ENCODE measurements around the gene FKRP.
A peak's percentile ranks its signal among the peaks of the same experiment; 100 is the strongest.

The FKRP gene

GRCh38 chr19:46717034-46717715 is 28.7 kb upstream of the FKRP start, which contains the start of gene PRKD2:
Gene PRKD2, minus strand, starts transcription at chr19:46717114. Its CDS starts 744 bp downstream, at chr19:46716370.
- peaks cover 2% of the 10 kb centered on the region for H3K79me2 ChIP-seq
- no peak for TF ChIP-seq CTCF (IDR thresholded peaks at IDR 0.05)
- peak within 1 kb of the TSS; percentile 91 for H3K4me3 ChIP-seq (ENCODE audit: low read depth, low read length)
- no peaks in the 10 kb centered on the region for H3K27me3 ChIP-seq (ENCODE audit: control insufficient read depth, insufficient read depth, low read length)
- no peaks in the 10 kb centered on the region for H3K9me3 ChIP-seq (ENCODE audit: control insufficient read depth, low read length)
- peak within 1 kb of the TSS; percentile 63 for H3K9ac ChIP-seq
- peaks cover 9% of the 10 kb centered on the region for H3K4me1 ChIP-seq
- peak within 1 kb of the TSS; percentile 77 for H3K4me2 ChIP-seq (ENCODE audit: low read length)
- no peaks in the 10 kb centered on the region for H3K36me3 ChIP-seq (ENCODE audit: control insufficient read depth, insufficient read depth, low read length)
- H3K27ac ChIP-seq: peak within 1 kb of the TSS; percentile 68
- H2AFZ ChIP-seq: peak within 1 kb of the TSS; percentile 86

GRCh38 chr19:46717716-46718143 is 28.1 kb upstream of the FKRP start:
- Histone ChIP-seq H3K9ac (no peak overlapping the region), H2AFZ (no peak overlapping the region), H3K27me3 (ENCODE audit: control insufficient read depth, insufficient read depth, low read length) (no peaks in the 10 kb centered on the region), H3K4me1 (peaks cover 9% of the 10 kb centered on the region), H3K79me2 (peaks cover 2% of the 10 kb centered on the region), H3K9me3 (ENCODE audit: control insufficient read depth, low read length) (no peaks in the 10 kb centered on the region), H3K36me3 (ENCODE audit: control insufficient read depth, insufficient read depth, low read length) (no peaks in the 10 kb centered on the region), H3K4me2 (ENCODE audit: low read length) (peak overlapping the region; percentile 77), H3K27ac (peak overlapping the region; percentile 19), H3K4me3 (ENCODE audit: low read depth, low read length) (peak overlapping the region; percentile 91)
- TF ChIP-seq CTCF (IDR thresholded peaks at IDR 0.05): no peak

- Histone ChIP-seq H3K9me3 (ENCODE audit: control insufficient read depth, low read length) (no peaks in the 10 kb centered on the region), H3K27ac (peak overlapping the region; percentile 19)
Observed at GRCh38 chr19:46718157-46718933, 27.5 kb upstream of the FKRP start.

GRCh38 chr19:46718934-46719622 is 26.8 kb upstream of the FKRP start:
- Histone ChIP-seq H3K9ac (no peak overlapping the region), H3K27ac (no peak overlapping the region), H2AFZ (no peak overlapping the region), H3K9me3 (ENCODE audit: control insufficient read depth, low read length) (no peaks in the 10 kb centered on the region), H3K4me1 (peaks cover 9% of the 10 kb centered on the region), H3K4me3 (ENCODE audit: low read depth, low read length) (no peak overlapping the region), H3K4me2 (ENCODE audit: low read length) (no peak overlapping the region), H3K27me3 (ENCODE audit: control insufficient read depth, insufficient read depth, low read length) (no peaks in the 10 kb centered on the region), H3K36me3 (ENCODE audit: control insufficient read depth, insufficient read depth, low read length) (no peaks in the 10 kb centered on the region), H3K79me2 (peaks cover 2% of the 10 kb centered on the region)
- TF ChIP-seq CTCF (IDR thresholded peaks at IDR 0.05): no peak

More at GRCh38 chr19:46718157-46718933, 27.5 kb upstream of the FKRP start:
- H2AFZ ChIP-seq: no peak overlapping the region
- no peak for TF ChIP-seq CTCF (IDR thresholded peaks at IDR 0.05)
- H3K4me2 ChIP-seq (ENCODE audit: low read length): no peak overlapping the region
- peaks cover 9% of the 10 kb centered on the region for H3K4me1 ChIP-seq
- H3K9ac ChIP-seq: no peak overlapping the region
- no peaks in the 10 kb centered on the region for H3K36me3 ChIP-seq (ENCODE audit: control insufficient read depth, insufficient read depth, low read length)
- H3K27me3 ChIP-seq (ENCODE audit: control insufficient read depth, insufficient read depth, low read length): no peaks in the 10 kb centered on the region
- H3K4me3 ChIP-seq (ENCODE audit: low read depth, low read length): no peak overlapping the region
- peaks cover 2% of the 10 kb centered on the region for H3K79me2 ChIP-seq
